DND-41 (cell line): ENCODE measurements around the gene PGM2L1.

Experiments used
- ATAC-seq: fragments of 200-7000 bp; cut with Tn5 transposase; 3 replicates; pipeline ENCODE4 v1.9.1; 2021; ENCODE audit warnings: low read depth; ENCODE audit not compliant: insufficient read depth
- DNase-seq: peaks from one replicate; pipeline ENCODE4 v3.0.0-alpha.2; 2020
- H2AFZ ChIP-seq: 2 replicates; pipeline ENCODE4 v1.6.0; 2012; ENCODE audit warnings: low read depth, low read length
- H3K27ac ChIP-seq: 2 replicates; pipeline ENCODE4 v1.5.1; 2012; ENCODE audit warnings: low read length, inconsistent platforms
- H3K27me3 ChIP-seq: fragments of 200-600 bp; sonication (generic); 2 replicates; pipeline ENCODE4 v1.6.0; 2012; ENCODE audit warnings: low read length, mild to moderate bottlenecking, inconsistent platforms; ENCODE audit not compliant: insufficient read depth, poor library complexity
- H3K36me3 ChIP-seq: 2 replicates; pipeline ENCODE4 v1.5.1; 2012; ENCODE audit warnings: low read length, inconsistent platforms; ENCODE audit not compliant: insufficient read depth
- H3K4me1 ChIP-seq: 2 replicates; pipeline ENCODE4 v1.5.1; 2012; ENCODE audit warnings: mild to moderate bottlenecking, low read length; ENCODE audit not compliant: insufficient read depth
- H3K4me2 ChIP-seq: 2 replicates; pipeline ENCODE4 v1.6.0; 2012; ENCODE audit warnings: mild to moderate bottlenecking, moderate library complexity, low read length, inconsistent platforms; ENCODE audit not compliant: insufficient read depth
- H3K4me3 ChIP-seq, 2 experiments: fragments of 200-600 bp in 1 of 2; shearing (Covaris generic) in 1 of 2; 2 replicates each; pipeline ENCODE4 v1.5.1; 2012 to 2016; ENCODE audit warnings: inconsistent platforms in 2 of 2, low read length in 2 of 2, mild to moderate bottlenecking in 2 of 2, low read depth in 1 of 2, moderate library complexity in 1 of 2
- H3K79me2 ChIP-seq: 2 replicates; pipeline ENCODE4 v1.6.0; 2012; ENCODE audit warnings: low read length, inconsistent platforms; ENCODE audit not compliant: insufficient read depth
- H3K9ac ChIP-seq: 2 replicates; pipeline ENCODE4 v1.6.0; 2012; ENCODE audit warnings: low read depth, mild to moderate bottlenecking, inconsistent platforms, low read length, moderate library complexity
- H3K9me3 ChIP-seq: 2 replicates; pipeline ENCODE4 v1.5.1; 2012; ENCODE audit warnings: low read length, moderate library complexity, mild to moderate bottlenecking, inconsistent platforms; ENCODE audit not compliant: insufficient read depth, severe bottlenecking
- H4K20me1 ChIP-seq: 2 replicates; pipeline ENCODE4 v1.6.0; 2012; ENCODE audit warnings: low read length; ENCODE audit not compliant: insufficient read depth
- CTCF ChIP-seq: IDR thresholded peaks from 2 replicates; pipeline ENCODE4 v1.5.1; 2012; ENCODE audit warnings: borderline replicate concordance, low read length, moderate library complexity, mild to moderate bottlenecking; ENCODE audit not compliant: poor library complexity, severe bottlenecking; ENCODE audit errors: extremely low read depth
- EZH2 ChIP-seq: IDR thresholded peaks from 3 replicates; pipeline ENCODE4 v1.6.1; 2012; ENCODE audit warnings: borderline replicate concordance, low read depth, mild to moderate bottlenecking, moderate library complexity, low read length, inconsistent platforms; ENCODE audit not compliant: severe bottlenecking

PGM2L1 gene

GRCh38 chr11:74322667-74323066 is 75.6 kb downstream of the PGM2L1 start:
- no peaks in the 10 kb centered on the region for H3K79me2 ChIP-seq
- no peak overlapping the region for H3K4me2 ChIP-seq
- no peak overlapping the region for H3K27ac ChIP-seq
- no peak for DNase-seq
- ATAC-seq = no peak
- no peak overlapping the region for H3K9ac ChIP-seq
- H3K36me3 ChIP-seq = no peaks in the 10 kb centered on the region
- H4K20me1 ChIP-seq = no peaks in the 10 kb centered on the region
- no peak overlapping the region for H2AFZ ChIP-seq
- H3K27me3 ChIP-seq = peaks cover 2% of the 10 kb centered on the region
- no peaks in the 10 kb centered on the region for H3K4me1 ChIP-seq
- H3K4me3 ChIP-seq = no peak overlapping the region
- TF ChIP-seq EZH2 = no peak
- H3K9me3 ChIP-seq = no peaks in the 10 kb centered on the region

- TF ChIP-seq EZH2 (no peak), CTCF (peak; percentile 81)
- ATAC-seq (peak; percentile 58; the same call in 2 of the 3 replicates), DNase-seq (peak; percentile 34)
- H3K4me1 ChIP-seq = no peaks in the 10 kb centered on the region
- no peak overlapping the region for H2AFZ ChIP-seq
- peaks cover 3% of the 10 kb centered on the region for H3K9me3 ChIP-seq
- no peaks in the 10 kb centered on the region for H3K36me3 ChIP-seq
- H3K9ac ChIP-seq = no peak overlapping the region
- H4K20me1 ChIP-seq = no peaks in the 10 kb centered on the region
- H3K27me3 ChIP-seq = peaks cover 2% of the 10 kb centered on the region
- H3K4me3 ChIP-seq = no peak overlapping the region
- no peak overlapping the region for H3K4me2 ChIP-seq
- no peak overlapping the region for H3K27ac ChIP-seq
- H3K79me2 ChIP-seq = no peaks in the 10 kb centered on the region
These were observed 76.6 kb downstream of the PGM2L1 start for GRCh38 chr11:74321487-74322188.

GRCh38 chr11:74320538-74320937 is 77.7 kb downstream of the PGM2L1 start:
- no peak overlapping the region for H3K4me2 ChIP-seq
- no peaks in the 10 kb centered on the region for H3K79me2 ChIP-seq
- DNase-seq (no peak), ATAC-seq (no peak)
- H3K4me1 ChIP-seq = no peaks in the 10 kb centered on the region
- peaks cover 6% of the 10 kb centered on the region for H3K9me3 ChIP-seq
- no peak overlapping the region for H2AFZ ChIP-seq
- no peak overlapping the region for H3K4me3 ChIP-seq
- H3K27me3 ChIP-seq = peaks cover 2% of the 10 kb centered on the region
- H3K27ac ChIP-seq = no peak overlapping the region
- no peaks in the 10 kb centered on the region for H4K20me1 ChIP-seq
- TF ChIP-seq EZH2 = no peak
- TF ChIP-seq CTCF = no peak
- H3K36me3 ChIP-seq = no peaks in the 10 kb centered on the region
- H3K9ac ChIP-seq = no peak overlapping the region

GRCh38 chr11:74319139-74319816 is 79.0 kb downstream of the PGM2L1 start:
- no peaks in the 10 kb centered on the region for H3K79me2 ChIP-seq
- H3K4me1 ChIP-seq = no peaks in the 10 kb centered on the region
- no peaks in the 10 kb centered on the region for H3K36me3 ChIP-seq
- H3K27ac ChIP-seq = no peak overlapping the region
- peaks cover 2% of the 10 kb centered on the region for H3K27me3 ChIP-seq
- H3K4me2 ChIP-seq = no peak overlapping the region
- H3K9ac ChIP-seq = no peak overlapping the region
- no peak overlapping the region for H3K4me3 ChIP-seq
- peaks cover 6% of the 10 kb centered on the region for H3K9me3 ChIP-seq
- TF ChIP-seq EZH2 = no peak
- TF ChIP-seq CTCF = no peak
- ATAC-seq (no peak), DNase-seq (no peak)
- no peak overlapping the region for H2AFZ ChIP-seq
- no peaks in the 10 kb centered on the region for H4K20me1 ChIP-seq
